HK-2 (cell line): ENCODE data around the gene CKB.

Experiments
- DNase-seq: peaks from one replicate; pipeline ENCODE4 v3.0.0-alpha.2; 2018; ENCODE audit not compliant: unreplicated experiment

CKB gene

DNA sequence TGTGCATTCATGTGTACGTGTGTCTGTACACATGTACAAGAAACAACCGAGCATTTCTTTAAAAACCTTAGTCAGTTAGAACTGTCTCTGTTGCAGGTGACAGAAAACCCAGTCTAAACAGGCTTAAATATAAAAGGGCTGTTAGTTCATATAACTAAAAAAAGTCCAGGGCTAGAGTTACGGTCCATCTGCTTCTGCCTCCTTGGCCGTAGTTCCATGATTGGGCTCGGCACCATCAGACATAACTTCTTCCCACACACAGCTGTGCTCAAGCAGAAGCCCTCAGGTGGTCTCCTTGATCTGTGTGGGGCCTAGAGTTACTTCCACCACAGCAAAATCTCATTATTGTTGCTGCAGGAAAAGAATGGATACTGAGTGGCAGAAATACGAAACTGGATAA is 34.6 kb downstream of the CKB start:
- DNase-seq: no peak

DNA sequence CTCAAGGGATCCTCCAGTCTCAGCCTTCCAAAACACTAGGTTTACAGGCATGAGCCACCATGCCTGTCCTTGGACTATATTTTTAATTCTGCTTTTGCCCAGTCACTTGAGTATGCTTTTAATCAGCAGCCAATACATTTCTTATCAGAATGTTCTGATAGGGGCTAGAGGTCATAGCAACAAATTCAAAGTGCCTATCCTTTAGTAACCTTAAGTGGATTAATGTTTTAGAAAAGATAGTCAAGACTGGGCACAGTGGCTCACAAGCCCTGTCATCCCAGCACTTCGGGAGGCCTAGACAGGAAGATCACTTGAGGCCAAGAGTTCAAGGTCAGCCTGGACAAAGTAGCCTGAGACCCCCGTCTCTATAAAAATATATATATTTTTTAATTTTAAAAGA is 37.1 kb downstream of the CKB start:
- DNase-seq: no peak

- no peak for DNase-seq
Measured at GRCh38 chr14:103483600-103483999, 39.0 kb downstream of the CKB start.

- no peak for DNase-seq
Measured at GRCh38 chr14:103480595-103480994, 42.0 kb downstream of the CKB start.

DNA sequence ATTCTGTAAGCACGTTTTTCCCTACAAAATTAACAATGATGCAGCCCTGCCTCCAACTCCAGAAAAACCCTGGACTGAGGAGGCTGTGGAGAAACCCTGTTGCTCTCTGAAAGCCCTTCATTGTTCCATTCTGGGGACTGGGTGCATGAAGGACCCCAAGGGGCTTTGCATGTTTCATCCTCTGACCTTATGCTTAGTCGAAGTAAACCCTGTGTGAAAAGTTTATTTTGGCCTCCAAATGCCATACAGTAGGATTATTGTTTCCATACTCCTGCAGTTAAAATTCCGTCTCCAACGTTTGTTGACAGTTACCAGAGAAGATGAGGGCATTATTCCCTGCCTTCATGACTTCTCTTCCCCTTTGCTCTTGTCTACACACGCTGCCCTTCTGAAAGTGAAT is 46.0 kb downstream of the CKB start:
- no peak for DNase-seq

- no peak for DNase-seq
Measured at GRCh38 chr14:103476065-103476464, 46.6 kb downstream of the CKB start.

DNA sequence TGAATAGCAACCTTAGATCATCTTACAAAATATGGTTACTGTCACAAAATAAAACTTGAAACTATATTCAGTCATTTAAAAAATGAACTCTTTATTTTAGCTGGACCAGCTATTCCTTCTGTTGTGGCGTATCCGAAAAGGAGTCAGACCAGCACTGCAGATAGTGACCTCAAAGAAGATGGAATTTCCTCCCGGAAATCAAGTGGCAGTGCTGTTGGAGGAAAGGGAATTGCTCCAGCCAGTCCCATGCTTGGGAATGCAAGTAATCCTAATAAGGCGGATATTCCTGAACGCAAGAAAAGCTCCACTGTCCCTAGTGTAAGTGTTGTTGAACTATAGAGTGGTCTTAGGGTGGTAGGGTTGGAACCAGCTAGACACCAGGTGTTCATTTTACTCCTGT is 47.7 kb downstream of the CKB start:
- no peak for DNase-seq

- DNase-seq: no peak
Measured at GRCh38 chr14:103472939-103473338, 49.7 kb downstream of the CKB start.
